Fibroblast of the aortic adventitia (primary cell): ENCODE results near the gene NHSL2. TPM values are rescaled to one million over a fixed set of nuclear protein-coding genes. Genes with fewer than 3 reads are reported as not detected.
"Not testable (repeated sequence)": the region's sequence is repeated elsewhere in the genome, so short reads cannot be mapped to it uniquely, and the experiment has no call there.

Experiments used
- DNase-seq: peaks from one replicate; pipeline ENCODE4 v3.0.0-alpha.2; 2010; ENCODE audit warnings: low read depth
- H3K4me3 ChIP-seq: 2 replicates; pipeline ENCODE4 v1.5.1; 2011; ENCODE audit warnings: low read depth, mild to moderate bottlenecking, control low read depth, low read length, moderate library complexity
- CTCF ChIP-seq: IDR thresholded peaks from 2 replicates; pipeline ENCODE4 v1.5.1; 2011; ENCODE audit warnings: mild to moderate bottlenecking, low read length, control low read depth, inconsistent platforms; ENCODE audit not compliant: insufficient read depth
- total RNA-seq: library from RNA; depleted of rRNA; stranded (reverse); fragments of >200 nt; gene quantifications from 2 replicates; pipeline ENCODE4 v1.2.3, GENCODE V29; 2012; ENCODE audit warnings: low replicate concordance

The NHSL2 gene
- total RNA-seq, 1 donor: 6.8 TPM

GRCh38 chrX:71953946-71954345, 43.3 kb downstream of the NHSL2 start:
- DNase-seq: no peak
- no peak overlapping the region for H3K4me3 ChIP-seq
- TF ChIP-seq CTCF: no peak

GRCh38 chrX:71954458-71954857, 43.8 kb downstream of the NHSL2 start:
- no peak for DNase-seq
- no peak overlapping the region for H3K4me3 ChIP-seq
- no peak for TF ChIP-seq CTCF

GRCh38 chrX:71955530-71956120, 45.0 kb downstream of the NHSL2 start:
- no peak for DNase-seq
- no peak for TF ChIP-seq CTCF
- H3K4me3 ChIP-seq: no peak overlapping the region

GRCh38 chrX:71958281-71958675, 47.6 kb downstream of the NHSL2 start:
- no peak overlapping the region for H3K4me3 ChIP-seq
- no peak for DNase-seq
- no peak for TF ChIP-seq CTCF

- not testable (repeated sequence) for H3K4me3 ChIP-seq, DNase-seq
Measured at GRCh38 chrX:71964184-71964583, 53.5 kb downstream of the NHSL2 start.

- no peak for TF ChIP-seq CTCF
- no peak overlapping the region for H3K4me3 ChIP-seq
- DNase-seq: no peak
Measured at GRCh38 chrX:71974916-71975315, 64.3 kb downstream of the NHSL2 start.

GRCh38 chrX:71976753-71977152, 66.1 kb downstream of the NHSL2 start:
- no peak for DNase-seq
- no peak for TF ChIP-seq CTCF
- no peak overlapping the region for H3K4me3 ChIP-seq
